BLaER1 treated with 17β-estradiol and CSF1 and Interleukin-3, amounts not matched to agents 10 nM and 100 nM (cell line): Measurements from ENCODE around the gene DDIT3.
A peak's percentile ranks its signal among the peaks of the same experiment; 100 is the strongest.
"Not testable (repeated sequence)": the region's sequence is repeated elsewhere in the genome, so short reads cannot be mapped to it uniquely, and the experiment has no call there.

Source experiments
- H3K27ac ChIP-seq, 11 experiments: shearing (Covaris generic); formaldehyde crosslinking; 2 replicates each; pipeline ENCODE4 v1.8.1; 2022
- H3K27me3 ChIP-seq, 11 experiments: shearing (Covaris generic); formaldehyde crosslinking; 2 replicates each; pipeline ENCODE4 v1.8.1; 2022
- H3K36me3 ChIP-seq, 11 experiments: shearing (Covaris generic); formaldehyde crosslinking; 2 replicates each; pipeline ENCODE4 v1.8.1; 2022
- H3K4me1 ChIP-seq, 10 experiments: shearing (Covaris generic); formaldehyde crosslinking; 2 replicates each; pipeline ENCODE4 v1.8.1; 2022
- H3K4me2 ChIP-seq, 11 experiments: shearing (Covaris generic); formaldehyde crosslinking; 2 replicates each; pipeline ENCODE4 v1.8.1; 2022
- H3K4me3 ChIP-seq, 10 experiments: shearing (Covaris generic); formaldehyde crosslinking; 2 replicates each; pipeline ENCODE4 v1.8.1; 2022
- H3K9ac ChIP-seq, 11 experiments: shearing (Covaris generic); formaldehyde crosslinking; 2 replicates each; pipeline ENCODE4 v1.8.1; 2022
- H3K9me3 ChIP-seq, 11 experiments: shearing (Covaris generic); formaldehyde crosslinking; replicated peaks in 1 of 11; 2 replicates each; pipeline ENCODE4 v1.8.1; 2022
- H4K20me1 ChIP-seq, 11 experiments: shearing (Covaris generic); formaldehyde crosslinking; 2 replicates each; pipeline ENCODE4 v1.8.1; 2022
- Cebpa-rat ChIP-seq, 11 experiments: shearing (Covaris generic); IDR thresholded peaks; 2 replicates each; pipeline ENCODE4 v1.8.1; 2022

Gene DDIT3

GRCh38 chr12:57514720-57515407 lies 5.5 kb downstream of the DDIT3 start:
- TF ChIP-seq Cebpa-rat (IDR thresholded peaks at IDR 0.05) = no peak
- peaks cover 83 to 100% (median 96%) of the 10 kb centered on the region in 11 experiments for H4K20me1 ChIP-seq
- H3K9me3 ChIP-seq = no peaks in the 10 kb centered on the region
- peaks cover 18 to 51% (median 36%) of the 10 kb centered on the region in 10 experiments for H3K4me1 ChIP-seq
- H3K36me3 ChIP-seq = peaks cover 93 to 99% (median 94%) of the 10 kb centered on the region in 11 experiments
- H3K4me3 ChIP-seq = no peak overlapping the region
- H3K27ac ChIP-seq = no peak overlapping the region
- H3K9ac ChIP-seq = peak overlapping the region in 2 of 11 experiments; percentile 3 to 15; a peak in 3 of 22 replicates
- no peaks in the 10 kb centered on the region for H3K27me3 ChIP-seq
- peak overlapping the region in 1 of 11 experiments; percentile 11; a peak in 2 of 22 replicates for H3K4me2 ChIP-seq

GRCh38 chr12:57514246-57514645 lies 6.1 kb downstream of the DDIT3 start:
- H3K4me2 ChIP-seq = peak overlapping the region in 1 of 11 experiments; percentile 11; a peak in 2 of 22 replicates
- peaks cover 99 to 100% (median 100%) of the 10 kb centered on the region in 11 experiments for H3K36me3 ChIP-seq
- not testable (repeated sequence) for H3K27me3 ChIP-seq, H3K9me3 ChIP-seq, H3K27ac ChIP-seq, H3K4me3 ChIP-seq
- peak overlapping the region in 1 of 11 experiments; percentile 3; a peak in 2 of 22 replicates for H3K9ac ChIP-seq
- H3K4me1 ChIP-seq = peaks cover 16 to 51% (median 38%) of the 10 kb centered on the region in 10 experiments
- peaks cover 77 to 100% (median 89%) of the 10 kb centered on the region in 11 experiments for H4K20me1 ChIP-seq

GRCh38 chr12:57513677-57514076 lies 6.6 kb downstream of the DDIT3 start:
- H3K9ac ChIP-seq, H3K4me3 ChIP-seq, H3K9me3 ChIP-seq, H3K27ac ChIP-seq, H3K4me2 ChIP-seq, H3K27me3 ChIP-seq: not testable (repeated sequence)
- Histone ChIP-seq H4K20me1 (peaks cover 71 to 100% (median 84%) of the 10 kb centered on the region in 11 experiments), H3K36me3 (peaks cover 99 to 100% (median 100%) of the 10 kb centered on the region in 11 experiments), H3K4me1 (peaks cover 10 to 47% (median 34%) of the 10 kb centered on the region in 10 experiments)

- Histone ChIP-seq H3K9ac (peak overlapping the region in 1 of 11 experiments; percentile 31; a peak in 1 of 22 replicates), H3K36me3 (peaks cover 96 to 100% (median 98%) of the 10 kb centered on the region in 11 experiments), H3K27ac (no peak overlapping the region), H4K20me1 (peaks cover 67 to 98% (median 80%) of the 10 kb centered on the region in 11 experiments), H3K4me1 (peaks cover 6 to 42% (median 29%) of the 10 kb centered on the region in 10 experiments), H3K4me2 (no peak overlapping the region), H3K9me3 (no peaks in the 10 kb centered on the region), H3K27me3 (no peaks in the 10 kb centered on the region), H3K4me3 (no peak overlapping the region)
- TF ChIP-seq Cebpa-rat (IDR thresholded peaks at IDR 0.05) = no peak
Measured at GRCh38 chr12:57513266-57513665, 7.0 kb downstream of the DDIT3 start.

GRCh38 chr12:57512665-57513064 lies 7.6 kb downstream of the DDIT3 start:
- Histone ChIP-seq H3K4me1 (peaks cover 0 to 36% (median 23%) of the 10 kb centered on the region in 10 experiments; a peak in 18 of 20 replicates), H3K27me3 (no peaks in the 10 kb centered on the region), H3K4me3 (no peak overlapping the region), H3K4me2 (no peak overlapping the region), H3K9me3 (no peaks in the 10 kb centered on the region), H4K20me1 (peaks cover 61 to 92% (median 74%) of the 10 kb centered on the region in 11 experiments), H3K36me3 (peaks cover 90 to 99% (median 92%) of the 10 kb centered on the region in 11 experiments), H3K27ac (no peak overlapping the region), H3K9ac (peak overlapping the region in 2 of 11 experiments; percentile 7 to 31; a peak in 1 of 22 replicates)
- TF ChIP-seq Cebpa-rat (IDR thresholded peaks at IDR 0.05) = no peak

GRCh38 chr12:57511588-57512325 lies 8.6 kb downstream of the DDIT3 start:
- H3K4me3 ChIP-seq = no peak overlapping the region
- no peak overlapping the region for H3K27ac ChIP-seq
- no peaks in the 10 kb centered on the region for H3K9me3 ChIP-seq
- peaks cover 52 to 83% (median 65%) of the 10 kb centered on the region in 11 experiments for H4K20me1 ChIP-seq
- H3K4me1 ChIP-seq = peaks cover 0 to 27% (median 18%) of the 10 kb centered on the region in 10 experiments; a peak in 15 of 20 replicates
- H3K9ac ChIP-seq = no peak overlapping the region
- TF ChIP-seq Cebpa-rat (IDR thresholded peaks at IDR 0.05) = no peak
- no peak overlapping the region for H3K4me2 ChIP-seq
- H3K27me3 ChIP-seq = no peaks in the 10 kb centered on the region
- peaks cover 81 to 90% (median 83%) of the 10 kb centered on the region in 11 experiments for H3K36me3 ChIP-seq

- Histone ChIP-seq H3K9me3 (peaks cover 0 to 5% (median 1%) of the 10 kb centered on the region in 11 experiments; a peak in 7 of 22 replicates), H3K4me1 (peaks cover 0 to 24% (median 16%) of the 10 kb centered on the region in 10 experiments; a peak in 14 of 20 replicates), H3K4me3 (no peak overlapping the region), H4K20me1 (peaks cover 50 to 82% (median 60%) of the 10 kb centered on the region in 11 experiments), H3K27me3 (no peaks in the 10 kb centered on the region), H3K36me3 (peaks cover 80 to 90% (median 83%) of the 10 kb centered on the region in 11 experiments), H3K4me2 (no peak overlapping the region), H3K27ac (no peak overlapping the region), H3K9ac (no peak overlapping the region)
- TF ChIP-seq Cebpa-rat (IDR thresholded peaks at IDR 0.05) = no peak
Measured at GRCh38 chr12:57511161-57511560, 9.2 kb downstream of the DDIT3 start.

GRCh38 chr12:57507796-57508195 lies 12.5 kb downstream of the DDIT3 start:
- not testable (repeated sequence) for H3K4me2 ChIP-seq, H3K4me3 ChIP-seq, H3K9ac ChIP-seq, H3K27me3 ChIP-seq, H3K27ac ChIP-seq
- Histone ChIP-seq H3K9me3 (peaks cover 0 to 11% (median 7%) of the 10 kb centered on the region in 11 experiments; a peak in 7 of 22 replicates), H3K36me3 (peaks cover 82 to 90% (median 83%) of the 10 kb centered on the region in 11 experiments), H4K20me1 (peaks cover 21 to 76% (median 42%) of the 10 kb centered on the region in 11 experiments; a peak in 19 of 22 replicates), H3K4me1 (peaks cover 0 to 17% (median 5%) of the 10 kb centered on the region in 10 experiments; a peak in 7 of 20 replicates)

GRCh38 chr12:57506541-57506940 lies 13.8 kb downstream of the DDIT3 start:
- H3K9me3 ChIP-seq = peaks cover 0 to 11% (median 7%) of the 10 kb centered on the region in 11 experiments; a peak in 7 of 22 replicates
- peaks cover 12 to 73% (median 31%) of the 10 kb centered on the region in 11 experiments; a peak in 17 of 22 replicates for H4K20me1 ChIP-seq
- peaks cover 0 to 13% (median 5%) of the 10 kb centered on the region in 10 experiments; a peak in 6 of 20 replicates for H3K4me1 ChIP-seq
- H3K36me3 ChIP-seq = peaks cover 82 to 90% (median 83%) of the 10 kb centered on the region in 11 experiments
- not testable (repeated sequence) for H3K4me2 ChIP-seq, H3K4me3 ChIP-seq, H3K9ac ChIP-seq, H3K27me3 ChIP-seq, H3K27ac ChIP-seq

GRCh38 chr12:57502311-57502969 lies 17.9 kb downstream of the DDIT3 start:
- not testable (repeated sequence) for H3K4me2 ChIP-seq, H3K4me3 ChIP-seq, H3K9ac ChIP-seq, H3K27ac ChIP-seq, H3K27me3 ChIP-seq, H3K4me1 ChIP-seq
- H3K36me3 ChIP-seq = peaks cover 90 to 94% (median 93%) of the 10 kb centered on the region in 11 experiments
- H3K9me3 ChIP-seq = peaks cover 0 to 11% (median 7%) of the 10 kb centered on the region in 11 experiments; a peak in 7 of 22 replicates
- H4K20me1 ChIP-seq = peaks cover 0 to 85% (median 23%) of the 10 kb centered on the region in 11 experiments; a peak in 15 of 22 replicates
